ENCODE data around the gene CHD3. TPM values are rescaled to one million over a fixed set of nuclear protein-coding genes. Genes with fewer than 3 reads are reported as not detected.
A peak's percentile ranks its signal among the peaks of the same experiment; 100 is the strongest.

Gene CHD3
- total RNA-seq, 4 donors from 2014 or later: 36.1 to 99.9 (median 45.1) TPM

DNA sequence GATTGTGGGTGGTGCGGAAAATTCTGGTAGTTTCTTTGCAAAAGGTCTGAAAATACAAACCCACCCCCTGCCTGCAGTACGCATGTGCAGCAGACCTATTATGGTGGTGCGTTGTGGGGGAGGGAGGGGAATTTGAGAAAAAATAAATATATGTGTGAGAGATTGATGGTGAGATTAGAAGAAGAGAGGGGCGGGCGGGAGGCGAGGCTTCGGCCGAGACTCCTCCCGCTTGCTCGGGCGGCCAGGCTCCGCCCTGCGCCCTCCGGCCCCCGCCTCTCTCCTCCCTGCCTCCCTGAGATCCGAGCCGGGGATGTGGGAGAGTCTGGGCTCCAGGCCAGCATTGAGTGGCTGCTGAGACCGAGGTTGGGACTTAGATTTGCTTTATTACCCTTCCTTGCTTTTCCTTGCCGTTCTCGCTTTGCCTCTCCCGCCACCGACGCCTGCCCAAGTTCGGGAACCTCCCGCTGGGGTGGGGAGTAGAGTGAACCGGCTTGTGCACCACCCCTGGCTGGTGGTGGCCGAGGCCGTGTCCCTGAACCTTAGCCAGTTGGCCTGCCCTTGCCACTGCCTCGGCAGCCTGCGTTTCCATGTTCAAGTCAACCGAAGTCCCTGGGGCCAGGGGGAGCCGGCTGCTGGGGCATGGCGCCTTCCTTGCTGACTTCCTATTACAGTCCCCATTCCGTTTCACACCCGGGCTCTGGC lies 956 bp upstream of the CHD3 start:
- no peaks in the 10 kb centered on the region for H3K9me3 ChIP-seq
- H3K27me3 ChIP-seq: no peaks in the 10 kb centered on the region
- H3K27ac ChIP-seq: peak overlapping the region; percentile 89 to 96 (median 94)
- DNase-seq: peak; percentile 82 to 93 (median 93)
- TF ChIP-seq, protein P1, sequence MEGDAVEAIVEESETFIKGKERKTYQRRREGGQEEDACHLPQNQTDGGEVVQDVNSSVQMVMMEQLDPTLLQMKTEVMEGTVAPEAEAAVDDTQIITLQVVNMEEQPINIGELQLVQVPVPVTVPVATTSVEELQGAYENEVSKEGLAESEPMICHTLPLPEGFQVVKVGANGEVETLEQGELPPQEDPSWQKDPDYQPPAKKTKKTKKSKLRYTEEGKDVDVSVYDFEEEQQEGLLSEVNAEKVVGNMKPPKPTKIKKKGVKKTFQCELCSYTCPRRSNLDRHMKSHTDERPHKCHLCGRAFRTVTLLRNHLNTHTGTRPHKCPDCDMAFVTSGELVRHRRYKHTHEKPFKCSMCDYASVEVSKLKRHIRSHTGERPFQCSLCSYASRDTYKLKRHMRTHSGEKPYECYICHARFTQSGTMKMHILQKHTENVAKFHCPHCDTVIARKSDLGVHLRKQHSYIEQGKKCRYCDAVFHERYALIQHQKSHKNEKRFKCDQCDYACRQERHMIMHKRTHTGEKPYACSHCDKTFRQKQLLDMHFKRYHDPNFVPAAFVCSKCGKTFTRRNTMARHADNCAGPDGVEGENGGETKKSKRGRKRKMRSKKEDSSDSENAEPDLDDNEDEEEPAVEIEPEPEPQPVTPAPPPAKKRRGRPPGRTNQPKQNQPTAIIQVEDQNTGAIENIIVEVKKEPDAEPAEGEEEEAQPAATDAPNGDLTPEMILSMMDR (IDR thresholded peaks at IDR 0.05): peak in 1 of 6 experiments; percentile 32
- TF ChIP-seq POLR2A (IDR thresholded peaks at IDR 0.05): peak; percentile 16 to 52
- peaks cover 0 to 57% (median 12%) of the 10 kb centered on the region in 4 donors for H3K4me1 ChIP-seq
- peaks cover 0 to 17% (median 0%) of the 10 kb centered on the region in 3 donors for H3K36me3 ChIP-seq
- peak overlapping the region; percentile 62 to 89 (median 82) for H3K4me3 ChIP-seq

DNA sequence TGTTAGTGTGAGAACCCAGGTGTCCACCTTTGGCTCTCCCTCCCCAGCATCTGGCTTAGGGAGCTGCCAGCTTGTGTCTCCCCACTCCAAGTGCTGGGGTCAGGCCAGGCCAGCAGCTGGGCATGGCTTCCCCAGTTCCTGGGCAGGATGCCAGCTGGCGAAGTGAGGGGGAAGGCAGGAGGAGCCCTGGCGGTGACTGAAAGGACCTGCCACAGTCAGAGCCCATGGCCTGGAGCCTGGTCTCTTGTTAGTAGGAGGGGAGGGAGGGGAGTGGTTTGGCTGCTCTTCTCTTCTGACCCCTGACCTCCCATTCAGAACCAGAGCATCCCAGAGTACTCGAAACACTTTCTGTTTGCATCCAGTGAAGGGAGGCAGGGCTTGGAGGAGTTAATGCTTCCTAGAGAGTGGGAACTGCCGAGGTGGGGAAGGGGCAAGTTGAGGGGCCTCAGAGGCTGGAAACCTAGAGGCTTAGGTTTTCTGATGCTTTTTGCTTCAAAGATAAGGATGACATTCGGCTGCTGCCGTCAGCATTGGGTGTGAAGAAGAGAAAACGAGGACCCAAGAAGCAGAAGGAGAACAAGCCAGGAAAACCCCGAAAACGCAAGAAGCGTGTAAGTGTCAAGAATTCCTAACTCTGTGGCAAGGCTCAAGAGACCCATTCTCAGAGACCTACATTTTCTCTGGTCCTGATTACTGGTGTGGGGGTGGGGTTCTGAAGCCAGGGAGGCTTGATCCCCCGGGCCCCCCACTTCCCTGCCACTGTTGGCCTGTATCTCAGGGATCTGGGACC lies 772 bp downstream of the CHD3 start:
- Histone ChIP-seq H3K4me1 (peaks cover 0 to 42% (median 10%) of the 10 kb centered on the region in 4 donors), H3K27me3 (no peaks in the 10 kb centered on the region), H3K36me3 (peaks cover 0 to 33% (median 0%) of the 10 kb centered on the region in 3 donors), H3K9me3 (no peaks in the 10 kb centered on the region), H3K4me3 (peak overlapping the region in 1 of 4 donors; percentile 13), H3K27ac (peak overlapping the region; percentile 89 to 96 (median 94))
- peak; percentile 61 to 92 (median 92) for DNase-seq
- peak in 1 of 2 donors; percentile 14 for TF ChIP-seq POLR2A (IDR thresholded peaks at IDR 0.05)
- TF ChIP-seq, protein P1 (IDR thresholded peaks at IDR 0.05): peak in 4 of 6 experiments; percentile 27 to 65 (median 64)

DNA sequence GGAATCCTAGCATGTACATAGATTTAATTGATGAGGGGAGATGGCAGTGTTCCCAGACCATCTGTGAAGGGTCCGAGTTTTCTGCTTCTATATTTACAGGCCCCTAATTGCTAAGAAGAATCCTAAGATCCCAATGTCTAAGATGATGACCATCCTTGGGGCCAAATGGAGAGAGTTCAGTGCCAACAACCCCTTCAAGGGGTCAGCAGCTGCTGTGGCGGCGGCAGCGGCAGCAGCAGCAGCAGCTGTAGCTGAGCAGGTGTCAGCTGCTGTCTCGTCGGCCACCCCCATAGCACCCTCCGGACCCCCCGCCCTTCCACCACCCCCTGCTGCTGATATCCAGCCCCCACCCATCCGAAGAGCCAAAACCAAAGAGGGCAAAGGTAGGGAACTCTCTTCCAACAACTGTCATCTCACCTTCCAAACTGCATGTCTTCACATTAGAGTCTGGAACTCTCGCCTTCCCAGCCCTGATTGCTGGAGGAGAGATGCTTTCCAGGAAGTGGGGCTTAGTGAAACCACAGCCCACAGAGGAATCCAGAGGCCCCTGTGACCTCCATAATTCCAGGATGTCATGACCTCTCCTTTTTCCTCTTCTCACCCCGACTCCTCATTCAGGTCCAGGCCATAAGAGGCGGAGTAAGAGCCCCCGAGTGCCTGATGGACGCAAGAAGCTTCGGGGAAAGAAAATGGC lies 4.7 kb downstream of the CHD3 start:
- Histone ChIP-seq H3K27ac (no peak overlapping the region), H3K36me3 (peaks cover 0 to 72% (median 0%) of the 10 kb centered on the region in 3 donors), H3K4me3 (no peak overlapping the region), H3K4me1 (peaks cover 0 to 20% (median 5%) of the 10 kb centered on the region in 4 donors), H3K27me3 (no peaks in the 10 kb centered on the region), H3K9me3 (no peaks in the 10 kb centered on the region)
- no peak for DNase-seq
- no peak for TF ChIP-seq POLR2A (IDR thresholded peaks at IDR 0.05)
- TF ChIP-seq, protein P1 (IDR thresholded peaks at IDR 0.05): no peak

DNA sequence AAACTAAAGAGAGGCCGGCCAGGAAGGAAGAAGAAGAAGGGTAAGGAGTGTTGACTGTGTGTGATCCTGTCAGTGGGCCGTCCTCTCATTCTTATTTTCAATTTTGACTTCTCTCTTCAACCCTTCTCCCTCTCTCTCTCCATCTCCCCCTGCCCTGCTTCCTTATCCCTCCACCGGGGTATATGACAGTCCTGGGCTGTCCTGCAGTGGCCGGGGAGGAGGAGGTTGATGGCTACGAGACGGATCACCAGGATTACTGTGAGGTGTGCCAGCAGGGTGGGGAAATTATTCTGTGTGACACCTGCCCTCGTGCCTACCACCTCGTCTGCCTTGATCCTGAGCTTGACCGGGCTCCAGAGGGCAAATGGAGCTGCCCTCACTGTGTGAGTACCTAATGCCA lies 5.6 kb downstream of the CHD3 start:
- H3K27me3 ChIP-seq: no peaks in the 10 kb centered on the region
- TF ChIP-seq, protein P1 (IDR thresholded peaks at IDR 0.05): no peak
- TF ChIP-seq POLR2A (IDR thresholded peaks at IDR 0.05): no peak
- peaks cover 0 to 11% (median 0%) of the 10 kb centered on the region in 4 donors for H3K4me1 ChIP-seq
- no peak for DNase-seq
- peaks cover 0 to 81% (median 0%) of the 10 kb centered on the region in 3 donors for H3K36me3 ChIP-seq
- H3K9me3 ChIP-seq: no peaks in the 10 kb centered on the region
- no peak overlapping the region for H3K4me3 ChIP-seq
- no peak overlapping the region for H3K27ac ChIP-seq

DNA sequence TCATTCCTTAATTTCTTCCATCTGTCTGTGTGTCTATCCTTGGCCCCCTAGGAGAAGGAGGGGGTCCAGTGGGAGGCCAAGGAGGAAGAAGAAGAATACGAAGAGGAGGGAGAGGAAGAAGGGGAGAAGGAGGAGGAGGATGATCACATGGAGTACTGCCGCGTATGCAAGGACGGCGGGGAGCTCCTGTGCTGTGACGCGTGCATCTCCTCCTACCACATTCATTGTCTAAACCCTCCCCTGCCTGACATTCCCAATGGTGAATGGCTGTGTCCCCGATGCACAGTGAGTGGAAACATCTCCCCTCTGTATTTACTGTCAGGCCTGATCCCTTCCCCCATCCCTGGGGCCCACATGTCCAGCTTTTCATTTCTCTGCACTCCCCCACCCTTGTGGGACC lies 6.3 kb downstream of the CHD3 start:
- Histone ChIP-seq H3K9me3 (no peaks in the 10 kb centered on the region), H3K27ac (no peak overlapping the region), H3K4me3 (no peak overlapping the region), H3K27me3 (no peaks in the 10 kb centered on the region), H3K36me3 (peaks cover 0 to 87% (median 0%) of the 10 kb centered on the region in 3 donors), H3K4me1 (peaks cover 0 to 5% (median 0%) of the 10 kb centered on the region in 4 donors)
- DNase-seq: no peak
- TF ChIP-seq POLR2A (IDR thresholded peaks at IDR 0.05): no peak
- TF ChIP-seq, protein P1 (IDR thresholded peaks at IDR 0.05): no peak
